Activated effector memory CD4-positive, alpha-beta T cell treated with anti-CD3 and anti-CD28 coated beads, Interleukin-2, amount 50 U/mL, for 16 hours (primary cell): Measurements from ENCODE around the gene CTNND2.

ENCODE experiments used
- DNase-seq: peaks from one replicate; pipeline ENCODE4 v3.0.0-alpha.2; 2020

Gene CTNND2, protein sequence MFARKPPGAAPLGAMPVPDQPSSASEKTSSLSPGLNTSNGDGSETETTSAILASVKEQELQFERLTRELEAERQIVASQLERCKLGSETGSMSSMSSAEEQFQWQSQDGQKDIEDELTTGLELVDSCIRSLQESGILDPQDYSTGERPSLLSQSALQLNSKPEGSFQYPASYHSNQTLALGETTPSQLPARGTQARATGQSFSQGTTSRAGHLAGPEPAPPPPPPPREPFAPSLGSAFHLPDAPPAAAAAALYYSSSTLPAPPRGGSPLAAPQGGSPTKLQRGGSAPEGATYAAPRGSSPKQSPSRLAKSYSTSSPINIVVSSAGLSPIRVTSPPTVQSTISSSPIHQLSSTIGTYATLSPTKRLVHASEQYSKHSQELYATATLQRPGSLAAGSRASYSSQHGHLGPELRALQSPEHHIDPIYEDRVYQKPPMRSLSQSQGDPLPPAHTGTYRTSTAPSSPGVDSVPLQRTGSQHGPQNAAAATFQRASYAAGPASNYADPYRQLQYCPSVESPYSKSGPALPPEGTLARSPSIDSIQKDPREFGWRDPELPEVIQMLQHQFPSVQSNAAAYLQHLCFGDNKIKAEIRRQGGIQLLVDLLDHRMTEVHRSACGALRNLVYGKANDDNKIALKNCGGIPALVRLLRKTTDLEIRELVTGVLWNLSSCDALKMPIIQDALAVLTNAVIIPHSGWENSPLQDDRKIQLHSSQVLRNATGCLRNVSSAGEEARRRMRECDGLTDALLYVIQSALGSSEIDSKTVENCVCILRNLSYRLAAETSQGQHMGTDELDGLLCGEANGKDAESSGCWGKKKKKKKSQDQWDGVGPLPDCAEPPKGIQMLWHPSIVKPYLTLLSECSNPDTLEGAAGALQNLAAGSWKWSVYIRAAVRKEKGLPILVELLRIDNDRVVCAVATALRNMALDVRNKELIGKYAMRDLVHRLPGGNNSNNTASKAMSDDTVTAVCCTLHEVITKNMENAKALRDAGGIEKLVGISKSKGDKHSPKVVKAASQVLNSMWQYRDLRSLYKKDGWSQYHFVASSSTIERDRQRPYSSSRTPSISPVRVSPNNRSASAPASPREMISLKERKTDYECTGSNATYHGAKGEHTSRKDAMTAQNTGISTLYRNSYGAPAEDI (N-terminal part only)

DNA sequence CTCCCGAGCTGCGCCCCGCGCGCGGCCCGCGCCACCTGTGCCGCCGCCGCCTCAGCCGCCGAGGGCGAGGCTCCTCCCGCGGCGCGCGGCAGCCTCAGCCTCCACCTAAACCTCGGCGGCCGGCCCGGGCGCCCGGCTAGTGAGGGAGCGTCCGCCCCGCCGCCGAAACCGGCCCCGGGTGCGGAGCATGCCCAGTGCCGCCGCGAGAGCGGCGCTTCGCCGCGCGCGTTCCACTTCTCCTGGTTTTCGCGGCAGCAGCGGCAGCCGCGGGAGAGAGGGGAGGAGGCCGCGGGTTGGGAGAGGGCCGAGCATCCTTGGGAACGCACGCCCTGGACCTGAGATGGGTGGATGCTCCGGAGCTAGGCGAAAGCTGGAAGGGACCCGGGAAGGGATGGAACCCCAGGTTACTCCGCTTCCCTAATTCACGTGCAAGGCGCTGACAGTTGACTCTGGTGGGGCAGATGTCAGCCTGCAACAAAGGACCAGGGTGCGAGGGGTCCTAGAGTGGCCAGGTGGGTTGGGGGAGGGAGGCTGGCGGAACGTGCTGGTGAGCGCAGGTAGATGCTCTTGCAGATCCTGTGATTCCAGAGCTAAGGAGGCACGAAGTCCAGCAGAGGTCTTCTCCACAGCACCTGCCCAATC, at the start of gene CTNND2:
Gene CTNND2, minus strand, starts transcription at position 182 of the 642 bp plus-strand sequence. CDS start 593 bp downstream, outside the sequence.
- no peak for DNase-seq

DNA sequence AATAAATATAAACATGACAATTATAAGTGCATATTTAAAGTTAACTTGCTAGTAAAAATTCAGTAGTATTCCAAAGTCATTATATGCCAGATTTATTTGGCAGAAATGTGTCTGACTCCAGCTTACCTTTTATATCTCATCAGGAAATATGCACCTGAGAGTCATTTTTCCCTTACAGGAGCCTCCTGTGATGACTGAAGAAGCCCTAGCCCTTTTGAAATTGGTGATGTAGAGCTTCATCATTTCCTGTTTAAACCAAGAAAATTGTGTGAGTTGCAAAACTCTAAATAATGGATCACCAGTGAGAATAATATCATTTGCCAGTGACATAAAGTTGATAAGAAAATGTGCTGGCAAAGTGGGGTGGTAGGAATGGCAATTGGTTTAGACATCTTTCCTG, 42.1 kb upstream of the CTNND2 start:
- no peak for DNase-seq

DNA sequence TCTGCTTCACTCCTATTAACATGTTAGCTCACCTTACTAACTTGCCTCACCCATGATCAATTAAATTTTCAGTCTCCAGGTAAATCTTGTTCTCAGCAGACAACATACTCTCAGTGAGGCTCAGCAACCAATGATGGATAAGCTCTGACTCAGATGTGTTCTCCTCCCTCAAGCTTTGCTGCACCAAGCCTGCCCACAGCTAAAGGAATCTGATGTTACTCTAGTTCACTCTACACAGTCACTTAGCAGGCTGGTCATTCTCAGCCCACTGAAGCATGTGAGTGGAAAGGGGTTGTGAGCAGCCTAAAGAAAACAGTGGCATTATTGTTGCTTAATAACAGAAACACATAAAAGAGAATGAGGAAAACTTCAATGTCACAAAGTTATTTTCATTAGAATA, 37.3 kb upstream of the CTNND2 start:
- no peak for DNase-seq

DNA sequence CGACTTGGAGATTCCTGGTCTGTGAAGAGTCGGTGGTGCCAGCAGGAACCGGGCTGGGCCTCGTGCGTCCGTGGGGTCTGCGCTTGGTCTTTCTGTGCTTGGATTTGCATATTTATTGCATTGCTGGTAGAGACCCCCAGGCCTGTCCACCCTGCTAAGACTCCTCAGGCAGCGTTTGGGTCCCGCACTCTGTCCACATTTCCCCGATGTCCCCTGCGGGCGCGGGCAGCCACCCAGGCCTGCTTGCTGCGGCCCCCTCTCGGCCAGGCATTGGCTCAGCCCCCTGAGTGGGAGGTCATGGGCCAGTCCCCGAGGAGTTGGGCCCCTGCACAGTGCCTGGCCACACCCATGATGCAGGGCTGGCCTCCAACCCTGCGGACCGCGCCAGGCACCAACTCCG, 27.4 kb upstream of the CTNND2 start:
- no peak for DNase-seq

DNA sequence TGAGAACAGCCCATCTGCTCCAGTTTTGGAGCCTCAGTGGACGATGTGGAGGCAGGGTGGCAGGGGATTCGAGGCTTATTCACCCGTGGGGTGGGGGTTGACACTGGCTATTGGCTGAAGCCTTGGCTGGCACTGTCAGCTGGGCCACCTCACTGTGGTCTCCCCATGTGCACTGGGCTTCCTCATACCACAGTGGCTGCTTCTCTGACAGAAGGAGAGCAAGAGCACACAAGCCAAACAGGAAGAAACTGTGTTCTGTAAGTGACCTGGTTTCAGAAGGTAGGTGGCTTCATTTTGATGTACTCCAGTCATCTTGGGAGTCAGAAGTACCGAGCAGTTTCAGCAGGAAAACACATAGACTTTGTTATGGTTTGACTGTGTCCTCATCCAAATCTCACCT, 24.7 kb upstream of the CTNND2 start:
- no peak for DNase-seq

DNA sequence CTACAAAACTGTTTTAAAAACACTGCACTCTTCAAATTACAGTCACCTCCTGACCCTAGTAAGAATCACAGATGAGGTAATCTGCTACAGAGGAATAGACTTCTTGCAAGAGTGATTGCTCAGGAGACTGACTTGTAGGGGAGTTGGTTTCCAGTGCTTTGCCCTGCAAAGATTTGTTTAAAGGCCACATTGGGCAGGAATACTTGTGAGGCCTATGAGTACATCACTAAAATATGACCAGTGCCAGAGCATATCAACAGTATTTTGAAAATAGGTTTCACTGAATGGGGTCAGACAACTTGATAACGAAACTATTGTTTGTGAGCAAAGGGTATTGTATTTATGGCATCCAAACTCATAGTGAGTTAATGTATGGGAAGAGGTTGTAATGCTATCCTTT, 21.5 kb upstream of the CTNND2 start:
- DNase-seq, result no peak

DNA sequence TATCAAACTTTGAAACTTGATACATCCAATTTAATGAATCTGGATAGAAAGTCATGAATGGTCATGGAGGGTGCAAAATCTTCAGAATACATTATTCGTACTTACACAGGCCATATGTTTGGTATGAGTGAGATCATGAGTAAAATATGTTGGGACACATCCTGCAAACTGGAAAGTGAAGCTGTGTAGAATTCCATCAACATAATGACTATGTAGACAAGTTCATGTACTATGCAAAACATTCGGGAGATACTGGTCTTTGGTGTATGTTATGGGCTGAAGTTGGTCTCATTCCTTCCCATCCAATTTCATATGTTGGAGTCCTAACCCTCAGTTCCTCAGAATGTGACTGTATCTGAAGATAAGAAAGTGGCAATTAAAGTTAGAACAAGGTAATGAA, 18.1 kb upstream of the CTNND2 start:
- no peak for DNase-seq

DNA sequence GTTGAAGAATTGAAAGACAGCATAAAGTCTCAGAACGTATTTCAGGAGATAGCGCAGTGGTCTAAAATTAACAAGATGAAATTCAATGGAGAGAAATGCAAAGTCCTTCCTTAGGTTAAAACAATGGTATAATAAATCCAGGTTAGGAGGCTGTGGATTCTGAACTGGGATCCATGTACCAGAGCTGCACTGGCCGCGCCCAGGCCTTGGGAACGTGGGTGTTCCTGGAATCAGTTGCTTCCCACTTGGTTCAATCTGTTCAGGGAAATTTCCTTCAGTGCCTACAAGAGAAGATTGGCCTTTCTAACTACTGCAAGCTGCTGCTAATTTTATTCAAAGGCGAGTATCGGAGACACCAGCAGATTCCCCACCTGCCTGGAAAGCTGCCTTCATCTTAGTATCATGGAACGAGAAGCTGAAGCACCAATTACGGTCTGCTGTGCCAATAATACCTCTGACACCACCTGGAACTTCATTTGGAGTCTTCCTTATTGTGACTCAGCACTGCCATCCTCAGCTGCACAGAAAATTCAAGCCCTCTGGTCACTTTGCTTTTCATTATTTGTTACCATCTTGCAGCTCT, 14.3 kb upstream of the CTNND2 start:
- DNase-seq, result no peak

DNA sequence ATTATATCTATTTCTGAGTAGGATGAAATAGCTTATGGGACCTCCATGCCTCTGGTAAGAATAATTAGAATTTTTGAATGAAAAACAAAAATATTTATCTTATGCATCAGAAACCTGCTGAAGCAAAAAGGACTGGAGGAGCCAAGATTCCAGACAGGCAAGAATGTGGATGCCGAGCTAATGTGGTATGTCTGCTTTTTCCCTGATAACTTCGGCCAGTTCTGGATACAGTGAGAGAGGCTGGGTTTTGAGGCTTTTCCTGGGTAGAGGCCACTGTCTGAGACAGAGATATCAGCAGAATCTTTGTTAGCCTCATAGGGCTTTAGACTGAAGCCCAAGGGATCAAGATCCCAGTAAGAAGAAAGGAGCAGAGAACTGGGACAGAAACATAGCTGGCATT, 5.2 kb upstream of the CTNND2 start:
- no peak for DNase-seq

DNA sequence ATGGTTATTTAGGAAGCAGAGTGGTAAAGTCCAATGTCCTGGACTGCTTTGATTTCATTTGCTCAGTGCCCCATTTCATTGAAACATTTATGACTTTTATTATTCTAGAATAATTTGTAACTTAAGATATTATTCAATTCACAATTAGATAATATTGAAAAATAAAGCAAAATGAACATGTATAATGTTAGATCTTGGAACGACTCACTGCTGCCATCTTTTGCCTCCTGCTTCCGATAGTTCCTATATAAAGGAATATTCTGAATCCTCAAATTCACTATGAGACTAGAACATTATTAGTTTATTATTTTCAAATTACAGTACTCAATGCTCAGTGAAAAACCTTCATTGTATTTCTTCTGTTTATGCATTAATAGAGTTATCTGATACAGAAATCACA, 2.3 kb upstream of the CTNND2 start:
- DNase-seq, result no peak

DNA sequence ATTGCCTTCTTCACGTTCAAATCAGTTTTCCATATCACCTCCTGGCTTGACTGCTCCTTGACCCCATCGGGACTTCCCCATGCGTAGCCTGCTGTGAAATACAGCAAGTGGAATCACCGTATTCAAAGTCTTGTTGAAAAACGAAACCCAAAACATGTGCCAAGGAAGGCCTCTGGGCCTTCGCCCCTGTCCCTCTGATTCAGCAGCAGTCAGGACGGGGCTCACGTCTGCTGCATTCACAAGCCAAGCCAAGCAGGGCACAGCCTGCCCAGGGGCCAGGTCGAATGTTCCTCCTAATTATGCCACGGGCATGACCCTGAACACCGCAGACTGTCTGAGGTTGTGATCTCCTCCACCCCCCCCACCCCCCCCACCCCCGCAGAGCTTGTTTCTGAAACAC, 960 bp upstream of the CTNND2 start:
- DNase-seq, result no peak

DNA sequence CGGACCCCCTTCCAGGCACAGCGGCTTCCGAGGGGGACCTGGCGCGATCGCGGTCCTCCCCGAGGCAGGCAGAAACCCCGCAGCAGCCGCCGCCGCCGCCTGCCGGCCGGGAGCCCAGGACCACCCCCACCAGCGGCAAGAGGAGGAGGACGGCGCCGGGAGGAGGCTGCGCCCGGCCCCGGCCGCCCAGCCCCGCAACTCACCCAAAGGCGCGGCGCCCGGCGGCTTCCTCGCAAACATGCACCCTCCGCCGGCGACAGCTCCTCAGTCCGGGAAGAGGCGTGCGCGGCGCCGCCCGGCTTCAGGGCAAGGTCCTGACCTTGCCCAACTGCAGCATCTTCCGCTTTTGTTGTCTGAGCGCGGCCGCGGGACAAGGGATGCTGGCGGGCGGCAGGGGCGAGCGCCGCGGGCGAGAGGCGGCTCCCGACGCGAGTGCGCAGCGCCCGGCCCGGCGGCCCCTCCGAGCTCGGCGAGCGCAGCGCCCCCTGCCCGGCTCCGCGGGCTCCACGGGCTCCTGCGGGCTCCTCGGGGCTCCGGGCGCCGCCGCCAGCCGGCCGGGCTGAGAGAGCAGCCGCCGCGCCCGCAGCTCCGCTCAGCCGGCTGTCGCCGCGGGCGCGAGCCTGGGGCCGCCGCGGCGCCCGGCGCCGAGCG, 507 bp downstream of the CTNND2 start:
- no peak for DNase-seq

DNA sequence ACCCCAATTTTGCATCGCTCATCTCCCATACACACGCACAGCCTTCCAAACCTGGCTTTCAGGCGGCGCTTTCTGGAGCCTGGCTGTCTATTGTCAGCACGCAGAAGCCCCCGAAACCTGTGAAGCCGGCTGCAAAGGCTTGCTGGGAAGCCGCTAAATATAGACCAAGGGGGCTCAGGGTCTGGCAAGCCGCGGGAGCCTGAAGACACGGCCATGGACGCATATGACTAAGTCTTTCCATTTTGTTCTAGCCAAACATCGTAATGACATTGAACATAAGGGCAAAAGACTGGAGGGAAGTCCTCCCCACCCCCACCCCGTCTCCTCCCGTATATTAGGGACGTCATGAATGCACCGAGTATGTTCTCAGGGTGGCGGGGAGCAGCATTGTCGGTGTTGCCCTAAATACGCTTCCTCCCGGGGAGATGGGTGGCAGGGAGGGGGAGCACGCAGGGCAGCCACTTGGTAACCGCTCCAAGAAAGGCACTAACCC, 1.1 kb downstream of the CTNND2 start:
- no peak for DNase-seq

DNA sequence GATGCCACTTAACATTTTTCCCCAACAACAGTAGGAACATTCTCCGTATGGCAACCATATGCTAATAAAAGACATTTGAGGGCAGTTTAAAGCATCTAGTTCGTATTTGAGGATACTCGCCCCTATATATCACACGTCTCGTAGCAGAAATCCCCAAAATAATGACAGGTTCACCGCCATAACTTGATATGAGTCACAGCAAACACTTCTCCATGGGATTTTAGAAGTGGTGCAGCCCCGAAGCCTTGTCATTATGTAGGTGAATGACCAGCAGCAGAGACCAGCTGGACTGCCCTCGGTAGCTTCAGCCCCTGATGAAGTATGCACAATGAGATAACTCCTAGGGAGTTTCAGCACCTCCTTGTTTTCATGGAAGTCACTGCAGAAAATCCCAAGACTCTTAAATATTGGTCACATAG, 2.0 kb downstream of the CTNND2 start:
- no peak for DNase-seq

DNA sequence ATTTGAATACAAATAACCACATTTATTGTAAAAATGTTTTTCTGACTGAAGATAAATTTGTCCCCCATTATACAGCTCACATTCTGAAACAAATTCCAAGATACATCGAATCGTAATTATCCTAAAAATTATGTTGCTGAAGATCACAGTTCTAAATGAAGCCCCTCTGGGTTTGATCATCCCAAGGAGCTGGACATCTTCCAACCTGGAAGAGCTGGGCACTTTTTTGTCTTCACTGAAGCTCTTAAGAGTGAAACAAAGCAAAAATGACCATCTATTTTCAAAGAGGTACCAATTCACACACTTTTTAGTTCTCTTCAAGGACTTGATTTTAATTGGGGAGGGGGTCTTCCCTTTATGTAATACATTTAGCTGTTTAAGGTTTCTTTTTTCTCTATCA, 5.5 kb downstream of the CTNND2 start:
- no peak for DNase-seq

DNA sequence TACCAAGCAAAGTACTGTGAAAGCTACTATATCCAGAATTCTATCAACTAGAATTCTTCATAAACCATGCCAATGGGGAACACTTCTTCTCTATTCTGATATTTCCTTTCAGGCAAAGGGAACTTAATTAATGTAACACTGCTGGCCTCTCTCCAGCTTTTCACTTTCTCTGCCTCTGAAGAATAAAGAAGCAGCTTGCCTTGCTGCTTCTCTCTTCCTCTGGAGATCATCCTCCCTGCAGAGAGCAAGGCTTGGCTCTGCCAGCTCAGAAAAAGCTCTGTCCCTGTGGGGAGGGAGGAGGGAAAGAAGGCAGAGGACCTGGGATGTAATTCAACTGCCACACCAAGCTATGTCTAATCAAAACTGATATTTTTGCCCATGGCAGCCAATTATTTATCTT, 6.5 kb downstream of the CTNND2 start:
- DNase-seq, result no peak

DNA sequence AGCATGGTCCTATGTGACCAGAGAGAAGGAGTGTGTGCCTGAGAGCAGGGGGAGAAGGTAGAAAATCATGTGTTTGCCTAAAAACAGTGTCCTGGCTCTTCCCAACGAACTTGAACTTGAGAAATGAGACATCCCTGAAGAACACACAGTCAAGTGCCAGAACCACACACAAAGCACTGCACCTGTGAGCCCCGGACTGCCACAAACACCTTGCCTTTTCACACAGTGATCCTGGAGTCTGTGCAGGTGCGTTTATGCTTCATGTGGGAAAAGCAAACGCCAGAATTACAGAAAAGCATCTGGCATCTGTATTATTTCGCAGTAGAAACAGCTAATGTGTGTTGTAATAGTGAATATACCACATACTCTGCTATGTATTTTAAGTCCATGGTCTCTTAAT, 9.3 kb downstream of the CTNND2 start:
- DNase-seq, result no peak

DNA sequence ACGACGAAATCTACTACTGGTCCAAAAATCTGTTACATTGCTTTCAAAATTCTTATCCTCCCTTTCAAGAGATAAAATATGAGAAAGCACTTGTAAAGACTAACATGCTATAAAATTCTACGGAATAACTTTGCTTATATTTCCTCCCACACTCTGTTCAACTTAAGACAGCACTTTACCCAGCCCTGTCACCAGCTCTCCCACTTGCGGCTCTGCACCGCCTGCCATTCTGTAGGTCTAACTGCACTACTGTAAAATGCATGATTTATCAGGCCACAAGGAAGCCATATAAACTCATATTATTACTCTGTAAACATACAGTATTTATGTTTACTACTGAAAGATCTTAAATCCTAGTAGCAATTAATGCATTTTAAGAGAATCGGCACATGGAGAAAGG, 11.4 kb downstream of the CTNND2 start:
- no peak for DNase-seq

DNA sequence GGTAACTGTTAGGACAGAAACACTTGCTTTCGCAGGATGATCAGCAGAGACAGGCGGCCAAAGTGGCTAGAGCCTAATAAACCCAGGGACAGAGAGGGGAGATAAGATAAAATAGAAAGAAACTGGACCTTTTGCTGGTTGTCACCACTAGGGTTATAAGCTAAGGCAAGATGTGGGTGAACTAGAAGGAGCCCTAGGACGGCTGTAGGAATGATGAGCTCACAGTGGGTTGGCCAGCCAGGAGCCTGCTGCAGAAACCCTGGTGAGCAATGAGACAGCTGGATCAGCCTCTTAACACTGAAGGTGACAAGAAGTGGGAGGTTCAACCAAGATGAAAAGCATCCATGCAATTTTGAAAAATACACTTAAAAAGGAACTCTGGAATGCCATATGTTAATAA, 13.5 kb downstream of the CTNND2 start:
- no peak for DNase-seq

DNA sequence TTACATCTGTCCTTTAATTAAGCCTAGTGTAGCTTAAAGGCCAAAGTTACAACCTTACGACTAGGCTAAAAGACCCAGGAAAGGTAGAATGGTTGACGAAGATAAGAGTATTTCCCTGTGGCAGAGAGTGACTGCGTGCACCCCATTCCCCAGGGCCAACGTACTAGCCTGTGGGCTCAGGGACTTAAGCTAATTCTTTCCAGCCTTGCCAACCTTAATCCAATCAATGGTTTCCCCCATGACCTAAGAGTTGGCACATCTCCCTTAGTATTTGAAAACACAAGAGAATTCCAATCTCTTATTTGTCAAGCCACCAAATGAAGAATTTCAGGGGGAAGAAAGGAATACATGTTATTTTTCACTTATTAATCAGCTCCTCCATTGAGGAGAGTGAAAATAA, 16.0 kb downstream of the CTNND2 start:
- DNase-seq, result no peak

DNA sequence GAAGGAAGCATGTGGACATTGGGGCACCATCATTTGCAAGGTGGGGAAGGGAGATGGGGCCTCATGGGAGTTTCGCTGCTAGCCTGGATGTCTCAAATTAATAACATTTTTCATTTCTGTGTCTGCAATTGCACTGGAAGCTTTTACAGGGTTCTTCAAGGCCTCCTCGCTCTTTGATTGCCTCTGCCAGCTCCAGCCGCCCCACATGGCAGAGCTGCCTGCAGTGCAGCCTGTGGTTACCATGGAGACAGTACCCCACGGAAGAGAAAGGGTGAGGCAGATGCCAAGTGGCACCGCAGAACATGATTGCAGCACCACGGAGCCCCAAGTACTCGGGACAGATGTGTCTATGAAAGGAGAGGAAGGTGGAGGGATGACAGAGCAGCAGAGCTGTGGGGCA, 25.4 kb downstream of the CTNND2 start:
- DNase-seq, result no peak

DNA sequence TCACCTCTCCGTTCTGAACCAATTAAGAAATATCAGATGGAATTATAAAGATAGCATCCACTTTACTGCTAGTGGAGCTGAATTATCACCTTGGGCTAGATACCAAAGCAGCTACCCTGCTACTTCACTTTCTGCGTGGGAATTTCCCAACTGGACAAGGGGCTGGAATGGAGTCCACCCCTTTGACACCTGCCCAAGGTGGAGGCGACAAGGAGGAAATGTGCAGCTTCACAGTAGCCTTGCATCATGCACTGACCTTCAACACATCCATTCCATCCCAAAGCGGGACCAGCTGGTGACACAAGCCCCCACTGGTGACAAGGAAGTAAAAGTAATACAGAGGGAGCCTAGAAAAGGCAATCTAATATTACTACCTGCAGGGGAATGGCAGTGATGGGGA, 30.7 kb downstream of the CTNND2 start:
- no peak for DNase-seq
